SK-N-SH (cell line): Measurements from ENCODE around the gene ATG7. TPM values are rescaled to one million over a fixed set of nuclear protein-coding genes. Genes with fewer than 3 reads are reported as not detected.

Source experiments
- CTCF ChIA-PET: fragments of 300-600, 350-600 bp; formaldehyde crosslinking; extraction: SDS; loops from one replicate; lab custom pipeline; 2021; lab: Yijun Ruan, JAX
- POLR2A ChIA-PET: fragments of 350-600 bp; sonication (Branson Sonifier 250); formaldehyde crosslinking; extraction: SDS; loops from one replicate; lab custom pipeline; 2020; ENCODE audit warnings: antibody characterized with exemption, inconsistent platforms; lab: Yijun Ruan, JAX
- DNase-seq: peaks from one replicate; pipeline ENCODE4 v3.0.0; 2012
- H2AFZ ChIP-seq: fragments of 200-600 bp; sonication (generic); 2 replicates; pipeline ENCODE4 v1.8.1; 2016; ENCODE audit warnings: antibody characterized with exemption, mild to moderate bottlenecking, low read depth
- H3F3A ChIP-seq: fragments of 200-600 bp; sonication (generic); replicated peaks from 2 replicates; pipeline ENCODE3; 2016; ENCODE audit warnings: antibody characterized with exemption, mild to moderate bottlenecking; ENCODE audit not compliant: insufficient read depth
- H3K27ac ChIP-seq, 2 experiments: fragments of 200-500 bp in 1 of 2; fragments of 200-600 bp in 1 of 2; sonication (Bioruptor generic) in 1 of 2; sonication (generic), shearing (Covaris generic) in 1 of 2; 2 replicates each; pipeline versions ENCODE4 v1.5.1 to v1.6.1; 2014 to 2016; ENCODE audit warnings: low read depth in 2 of 2, inconsistent platforms in 1 of 2, low read length in 1 of 2, mild to moderate bottlenecking in 1 of 2, mixed read lengths in 1 of 2
- H3K27me3 ChIP-seq: fragments of 200-600 bp; sonication (generic), shearing (Covaris generic); 2 replicates; pipeline ENCODE4 v1.6.1; 2016; ENCODE audit warnings: mixed run types; ENCODE audit not compliant: insufficient read depth
- H3K36me3 ChIP-seq, 2 experiments: fragments of 200-500 bp in 1 of 2; fragments of 200-600 bp in 1 of 2; sonication (Bioruptor generic) in 1 of 2; sonication (generic) in 1 of 2; replicated peaks in 1 of 2; 2 replicates each; pipeline versions ENCODE3 to v1.5.1; 2014 to 2016; ENCODE audit warnings: low read length in 1 of 2, mild to moderate bottlenecking in 1 of 2; ENCODE audit not compliant: insufficient read depth in 2 of 2, control insufficient read depth in 1 of 2
- H3K4me1 ChIP-seq, 2 experiments: fragments of 200-500 bp in 1 of 2; fragments of 200-600 bp in 1 of 2; sonication (Bioruptor generic) in 1 of 2; sonication (generic), shearing (Covaris generic) in 1 of 2; 2 replicates each; pipeline versions ENCODE4 v1.5.1 to v1.6.1; 2014 to 2016; ENCODE audit warnings: low read depth in 1 of 2, low read length in 1 of 2, mixed run types in 1 of 2; ENCODE audit not compliant: insufficient read depth in 2 of 2, control insufficient read depth in 1 of 2
- H3K4me2 ChIP-seq: fragments of 200-600 bp; sonication (generic), shearing (Covaris generic); 2 replicates; pipeline ENCODE4 v1.6.1; 2017; ENCODE audit warnings: mixed run types
- H3K4me3 ChIP-seq, 2 experiments: fragments of 200-500 bp in 1 of 2; fragments of 200-600 bp in 1 of 2; sonication (Bioruptor generic) in 1 of 2; sonication (generic), shearing (Covaris generic) in 1 of 2; 2 replicates each; pipeline versions ENCODE4 v1.5.1 to v1.8.1; 2014 to 2016; ENCODE audit warnings: low read depth in 2 of 2, inconsistent platforms in 1 of 2, low read length in 1 of 2, mild to moderate bottlenecking in 1 of 2, mixed read lengths in 1 of 2, moderate library complexity in 1 of 2
- H3K79me2 ChIP-seq: fragments of 200-600 bp; sonication (generic); 2 replicates; pipeline ENCODE4 v1.8.1; 2017; ENCODE audit warnings: mild to moderate bottlenecking; ENCODE audit not compliant: insufficient read depth
- H3K9ac ChIP-seq: fragments of 200-600 bp; sonication (generic); 2 replicates; pipeline ENCODE4 v1.6.1; 2017; ENCODE audit warnings: mixed run types
- H3K9me2 ChIP-seq: fragments of 200-600 bp; sonication (generic); 2 replicates; pipeline ENCODE4 v1.6.1; 2017; ENCODE audit warnings: mixed run types
- H3K9me3 ChIP-seq: fragments of 200-600 bp; sonication (generic); 2 replicates; pipeline ENCODE4 v1.6.1; 2017; ENCODE audit warnings: mixed run types, mild to moderate bottlenecking, moderate library complexity
- H4K20me1 ChIP-seq: fragments of 200-600 bp; sonication (generic); 2 replicates; pipeline ENCODE4 v1.6.1; 2017; ENCODE audit warnings: mild to moderate bottlenecking, mixed run types; ENCODE audit not compliant: insufficient read depth
- CHD2 ChIP-seq: fragments of 150-350 bp; IDR thresholded peaks from 2 replicates; pipeline ENCODE4 v1.6.1; 2018; ENCODE audit warnings: low read length; ENCODE audit not compliant: partially characterized antibody
- EP300 ChIP-seq, 2 experiments: IDR thresholded peaks; 2 replicates each; pipeline versions ENCODE4 v1.4.0 to v1.6.1; 2012; ENCODE audit warnings: borderline replicate concordance in 1 of 2, low read depth in 1 of 2, low read length in 1 of 2
- IRF3 ChIP-seq: fragments of 150-350 bp; IDR thresholded peaks from 2 replicates; pipeline ENCODE4 v1.6.1; 2016; ENCODE audit warnings: mild to moderate bottlenecking, low read depth, low read length
- JUND ChIP-seq: IDR thresholded peaks from 2 replicates; pipeline ENCODE4 v1.4.0; 2012
- MAX ChIP-seq: IDR thresholded peaks from 2 replicates; pipeline ENCODE4 v1.4.0; 2012; ENCODE audit warnings: low read depth
- MXI1 ChIP-seq: IDR thresholded peaks from 2 replicates; pipeline ENCODE4 v1.6.1; 2012; ENCODE audit warnings: mild to moderate bottlenecking, low read depth, low read length, improper control_type of control experiment
- POLR2AphosphoS5 ChIP-seq: IDR thresholded peaks from 2 replicates; pipeline ENCODE4 v1.6.1; 2012; ENCODE audit warnings: low read depth, low read length
- RCOR1 ChIP-seq: fragments of 150-350 bp; IDR thresholded peaks from 2 replicates; pipeline ENCODE4 v1.6.1; 2017; ENCODE audit warnings: antibody characterized with exemption, low read length
- REST ChIP-seq: IDR thresholded peaks from 2 replicates; pipeline ENCODE4 v1.6.1; 2012; ENCODE audit warnings: mild to moderate bottlenecking, low read depth, low read length, moderate library complexity
- RFX5 ChIP-seq: IDR thresholded peaks from 2 replicates; pipeline ENCODE4 v1.6.1; 2012; ENCODE audit warnings: mild to moderate bottlenecking, improper control_type of control experiment, low read length
- RXRA ChIP-seq: IDR thresholded peaks from 2 replicates; pipeline ENCODE4 v1.4.0; 2012; ENCODE audit warnings: low read depth, mild to moderate bottlenecking, borderline replicate concordance
- SIN3A ChIP-seq: IDR thresholded peaks from 2 replicates; pipeline ENCODE4 v1.6.1; 2012; ENCODE audit warnings: low read depth, mild to moderate bottlenecking, low read length, moderate library complexity, borderline replicate concordance
- TCF12 ChIP-seq: IDR thresholded peaks from 2 replicates; pipeline ENCODE4 v1.4.0; 2012
- YY1 ChIP-seq: IDR thresholded peaks from 2 replicates; pipeline ENCODE4 v1.4.0; 2012; ENCODE audit warnings: low read depth, mild to moderate bottlenecking
- ZBTB33 ChIP-seq: IDR thresholded peaks from 2 replicates; pipeline ENCODE4 v1.4.0; 2012; ENCODE audit warnings: low read depth, borderline replicate concordance
- WGBS: methylation state at CpG from one replicate; pipeline ENCODE4 v1.1.6; 2017; ENCODE audit warnings: low lambda C conversion rate; 5-methylcytosine and 5-hydroxymethylcytosine counted together
- polyA plus RNA-seq, 3 experiments: library from polyadenylated mRNA; depleted of rRNA; stranded (reverse); fragments of >200 nt; gene quantifications; 2 replicates each; pipeline ENCODE4 v1.2.3, GENCODE V29; 2012
- TF ChIP-seq, protein P1 (sequence below): fragments of 200-600 bp; sonication (generic); IDR thresholded peaks from 2 replicates; pipeline ENCODE4 v1.6.1; 2017; ENCODE audit warnings: antibody characterized with exemption, mild to moderate bottlenecking, moderate library complexity
- TF ChIP-seq, protein P2 (sequence below): IDR thresholded peaks from 2 replicates; pipeline ENCODE4 v1.4.0; 2012; ENCODE audit warnings: low read depth, borderline replicate concordance

The ATG7 gene
- polyA plus RNA-seq, 1 of the 3 experiments (the other 2 are of a cell fraction): 29.5 TPM

DNA sequence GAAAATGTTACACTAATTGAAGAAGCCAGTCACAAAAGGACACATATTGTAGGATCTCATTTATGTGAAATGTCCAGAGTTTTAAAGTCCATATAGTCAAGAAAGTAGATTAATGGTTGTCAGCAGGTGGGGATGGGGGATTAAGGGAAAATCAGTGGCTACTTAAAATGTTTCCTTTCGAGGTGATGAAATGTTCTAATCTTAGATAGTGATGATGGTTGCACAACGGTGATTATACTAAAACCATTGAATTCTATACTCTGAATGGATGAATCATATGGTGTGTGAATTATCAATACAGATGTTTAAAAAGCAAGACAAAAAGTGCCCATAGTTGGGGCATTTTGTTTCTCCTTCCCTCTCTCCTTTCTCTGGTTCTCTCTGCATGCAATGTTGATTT, 164.6 kb downstream of the ATG7 start:
- peaks cover 8 to 13% of the 10 kb centered on the region in 2 experiments; a peak in 3 of 4 replicates for H3K4me1 ChIP-seq
- no peak for TF ChIP-seq MAX
- no peak overlapping the region for H3K9ac ChIP-seq
- WGBS: 92% methylated on average over 2 of the region's 2 CpGs
- CTCF ChIA-PET: interaction anchor here (1.4 kb wide), 1 partner anchor 57 kb away, joined by 5 read pairs; no protein-coding TSS in a partner anchor
- no peak overlapping the region for H3K4me2 ChIP-seq
- H3K36me3 ChIP-seq: peaks cover 0 to 3% of the 10 kb centered on the region in 2 experiments
- no peak overlapping the region for H3K4me3 ChIP-seq
- no peaks in the 10 kb centered on the region for H3K9me3 ChIP-seq
- H3K79me2 ChIP-seq: no peaks in the 10 kb centered on the region
- H4K20me1 ChIP-seq: no peaks in the 10 kb centered on the region
- POLR2A ChIA-PET: no interaction called here
- H2AFZ ChIP-seq: no peak overlapping the region
- no peaks in the 10 kb centered on the region for H3K9me2 ChIP-seq
- DNase-seq: no peak
- no peak overlapping the region for H3K27ac ChIP-seq
- peaks cover 3% of the 10 kb centered on the region for H3F3A ChIP-seq
- H3K27me3 ChIP-seq: no peaks in the 10 kb centered on the region

- H3K9ac ChIP-seq: no peak overlapping the region
- POLR2A ChIA-PET: no interaction called here
- CTCF ChIA-PET: interaction anchor here (1.4 kb wide), 1 partner anchor 58 kb away, joined by 5 read pairs; no protein-coding TSS in a partner anchor
- TF ChIP-seq REST: no peak
- TF ChIP-seq MXI1: no peak
- TF ChIP-seq, protein P1, sequence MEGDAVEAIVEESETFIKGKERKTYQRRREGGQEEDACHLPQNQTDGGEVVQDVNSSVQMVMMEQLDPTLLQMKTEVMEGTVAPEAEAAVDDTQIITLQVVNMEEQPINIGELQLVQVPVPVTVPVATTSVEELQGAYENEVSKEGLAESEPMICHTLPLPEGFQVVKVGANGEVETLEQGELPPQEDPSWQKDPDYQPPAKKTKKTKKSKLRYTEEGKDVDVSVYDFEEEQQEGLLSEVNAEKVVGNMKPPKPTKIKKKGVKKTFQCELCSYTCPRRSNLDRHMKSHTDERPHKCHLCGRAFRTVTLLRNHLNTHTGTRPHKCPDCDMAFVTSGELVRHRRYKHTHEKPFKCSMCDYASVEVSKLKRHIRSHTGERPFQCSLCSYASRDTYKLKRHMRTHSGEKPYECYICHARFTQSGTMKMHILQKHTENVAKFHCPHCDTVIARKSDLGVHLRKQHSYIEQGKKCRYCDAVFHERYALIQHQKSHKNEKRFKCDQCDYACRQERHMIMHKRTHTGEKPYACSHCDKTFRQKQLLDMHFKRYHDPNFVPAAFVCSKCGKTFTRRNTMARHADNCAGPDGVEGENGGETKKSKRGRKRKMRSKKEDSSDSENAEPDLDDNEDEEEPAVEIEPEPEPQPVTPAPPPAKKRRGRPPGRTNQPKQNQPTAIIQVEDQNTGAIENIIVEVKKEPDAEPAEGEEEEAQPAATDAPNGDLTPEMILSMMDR: no peak
- TF ChIP-seq, protein P2, sequence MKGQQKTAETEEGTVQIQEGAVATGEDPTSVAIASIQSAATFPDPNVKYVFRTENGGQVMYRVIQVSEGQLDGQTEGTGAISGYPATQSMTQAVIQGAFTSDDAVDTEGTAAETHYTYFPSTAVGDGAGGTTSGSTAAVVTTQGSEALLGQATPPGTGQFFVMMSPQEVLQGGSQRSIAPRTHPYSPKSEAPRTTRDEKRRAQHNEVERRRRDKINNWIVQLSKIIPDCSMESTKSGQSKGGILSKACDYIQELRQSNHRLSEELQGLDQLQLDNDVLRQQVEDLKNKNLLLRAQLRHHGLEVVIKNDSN: no peak
- no peak for TF ChIP-seq RCOR1
- TF ChIP-seq CHD2: no peak
- TF ChIP-seq YY1: no peak
- TF ChIP-seq RXRA: no peak
- no peak for TF ChIP-seq MAX
- TF ChIP-seq POLR2AphosphoS5: no peak
- no peak for TF ChIP-seq TCF12
- no peak for TF ChIP-seq ZBTB33
- TF ChIP-seq JUND: no peak
- TF ChIP-seq EP300 (IDR thresholded peaks at IDR 0.05; ENCODE audit: borderline replicate concordance in 1 of 2, low read depth in 1 of 2, low read length in 1 of 2): no peak
- no peak for TF ChIP-seq RFX5
- no peak for TF ChIP-seq SIN3A
- no peak for TF ChIP-seq IRF3
Observed at GRCh38 chr3:11437506-11437905, 165.3 kb downstream of the ATG7 start.

More at GRCh38 chr3:11437506-11437905, 165.3 kb downstream of the ATG7 start:
- H3K36me3 ChIP-seq: peaks cover 0 to 3% of the 10 kb centered on the region in 2 experiments
- no peaks in the 10 kb centered on the region for H3K9me3 ChIP-seq
- peaks cover 3% of the 10 kb centered on the region for H3F3A ChIP-seq
- H4K20me1 ChIP-seq: no peaks in the 10 kb centered on the region
- H3K4me2 ChIP-seq: no peak overlapping the region
- no peak overlapping the region for H2AFZ ChIP-seq
- 96% methylated on average over 6 of the region's 6 CpGs for WGBS
- no peaks in the 10 kb centered on the region for H3K27me3 ChIP-seq
- peaks cover 8 to 13% of the 10 kb centered on the region in 2 experiments; a peak in 3 of 4 replicates for H3K4me1 ChIP-seq
- H3K79me2 ChIP-seq: no peaks in the 10 kb centered on the region
- DNase-seq: no peak
- no peak overlapping the region for H3K4me3 ChIP-seq
- H3K27ac ChIP-seq: no peak overlapping the region
- H3K9me2 ChIP-seq: no peaks in the 10 kb centered on the region
